ENCODE measurements around the gene PAK1IP1.
"Not testable (repeated sequence)": the region's sequence is repeated elsewhere in the genome, so short reads cannot be mapped to it uniquely, and the experiment has no call there.

PAK1IP1 gene

DNA sequence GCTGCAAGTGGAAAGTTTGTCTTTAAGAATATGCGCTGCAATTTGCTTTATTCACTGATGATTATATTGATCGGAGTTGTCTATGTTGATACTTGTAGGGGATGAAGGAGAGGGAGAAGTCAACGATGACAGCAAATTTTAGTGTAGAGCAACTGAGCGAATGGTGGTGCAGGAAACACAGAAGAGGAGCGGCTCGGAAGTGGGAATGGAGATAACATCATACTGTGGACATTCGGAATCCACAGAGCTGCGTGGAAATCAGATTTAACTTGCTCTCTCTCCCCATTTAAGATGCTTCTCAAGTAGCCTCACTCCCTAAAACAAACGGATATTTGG is 52.1 kb downstream of the PAK1IP1 start:
- no peak for DNase-seq

GRCh38 chr6:10747251-10747972 is 52.6 kb downstream of the PAK1IP1 start, which contains the start of gene TMEM14B:
Gene TMEM14B (plus strand): TSS chr6:10747805. CDS start chr6:10749246, 1,441 bp downstream.
- DNase-seq: peak; percentile 93 to 96

DNA sequence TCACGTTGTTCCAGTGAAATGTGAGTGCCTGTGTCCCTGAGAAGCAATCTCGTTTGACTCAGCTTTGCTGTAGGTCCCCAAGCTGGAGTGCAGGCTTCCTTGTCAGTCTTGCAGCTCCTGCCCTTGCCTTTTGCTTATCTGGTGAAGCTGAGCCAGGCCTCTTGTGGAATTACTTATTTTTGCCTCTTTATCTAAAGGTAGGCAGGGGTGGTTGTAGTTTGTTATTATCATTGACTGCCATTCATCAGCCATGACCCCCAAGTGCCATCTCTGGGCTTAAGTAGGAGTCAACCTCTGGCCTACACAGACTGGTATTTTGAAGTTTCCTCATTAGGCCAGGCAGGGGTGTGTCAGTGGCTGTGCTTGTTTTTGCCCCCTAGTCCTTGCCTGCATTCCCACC is 55.0 kb downstream of the PAK1IP1 start:
- DNase-seq: no peak

DNA sequence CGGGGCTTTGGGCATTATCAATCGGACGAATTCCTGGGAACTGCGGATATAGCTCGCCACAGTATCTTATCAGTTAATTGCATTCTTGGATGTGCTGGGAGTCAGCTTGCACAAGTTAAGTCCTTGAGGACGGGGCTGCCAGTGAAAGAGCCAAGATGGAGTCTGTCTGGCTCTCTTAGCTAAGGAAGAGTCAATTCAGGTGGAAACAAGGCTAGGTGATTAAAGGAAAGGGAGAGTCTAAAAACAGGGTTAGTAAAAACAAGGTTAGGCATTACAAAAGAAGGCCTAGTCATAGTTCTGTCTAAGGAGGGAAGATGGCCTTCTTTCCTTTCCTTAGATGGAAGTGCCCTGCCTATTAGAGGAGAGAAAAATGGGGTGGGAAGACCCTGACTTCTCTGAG is 55.8 kb downstream of the PAK1IP1 start:
- not testable (repeated sequence) for DNase-seq

DNA sequence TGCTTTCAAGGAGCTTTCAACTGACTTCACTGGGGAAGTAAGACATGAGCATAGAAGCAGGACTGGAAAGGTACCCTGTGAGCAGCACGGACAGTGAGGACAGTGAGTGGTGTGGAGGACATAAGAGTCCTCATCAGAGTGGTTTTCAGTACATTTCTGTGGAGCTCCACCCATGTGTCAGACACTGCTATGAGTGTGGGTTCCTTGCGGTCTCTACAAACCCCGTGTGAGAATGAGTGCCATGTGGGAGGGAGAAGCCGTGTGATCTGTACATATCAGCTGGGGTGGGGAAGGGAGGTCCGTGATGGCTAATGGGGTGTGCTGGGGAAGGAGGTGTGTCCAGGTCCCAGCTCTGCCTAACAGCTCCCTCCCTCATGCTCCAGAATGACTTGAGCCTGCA is 57.0 kb downstream of the PAK1IP1 start:
- not testable (repeated sequence) for DNase-seq

- DNase-seq: no peak
Measured at GRCh38 chr6:10756085-10756484, 61.3 kb downstream of the PAK1IP1 start.
